ENCODE results near the gene PRTG. TPM values are rescaled to one million over a fixed set of nuclear protein-coding genes. Genes with fewer than 3 reads are reported as not detected.

The PRTG gene
- total and polyA plus RNA-seq, 2 donors (not counting 3 experiments of a cell fraction or from before 2014, with no cell fraction given): 3.4 to 12.4 TPM

DNA sequence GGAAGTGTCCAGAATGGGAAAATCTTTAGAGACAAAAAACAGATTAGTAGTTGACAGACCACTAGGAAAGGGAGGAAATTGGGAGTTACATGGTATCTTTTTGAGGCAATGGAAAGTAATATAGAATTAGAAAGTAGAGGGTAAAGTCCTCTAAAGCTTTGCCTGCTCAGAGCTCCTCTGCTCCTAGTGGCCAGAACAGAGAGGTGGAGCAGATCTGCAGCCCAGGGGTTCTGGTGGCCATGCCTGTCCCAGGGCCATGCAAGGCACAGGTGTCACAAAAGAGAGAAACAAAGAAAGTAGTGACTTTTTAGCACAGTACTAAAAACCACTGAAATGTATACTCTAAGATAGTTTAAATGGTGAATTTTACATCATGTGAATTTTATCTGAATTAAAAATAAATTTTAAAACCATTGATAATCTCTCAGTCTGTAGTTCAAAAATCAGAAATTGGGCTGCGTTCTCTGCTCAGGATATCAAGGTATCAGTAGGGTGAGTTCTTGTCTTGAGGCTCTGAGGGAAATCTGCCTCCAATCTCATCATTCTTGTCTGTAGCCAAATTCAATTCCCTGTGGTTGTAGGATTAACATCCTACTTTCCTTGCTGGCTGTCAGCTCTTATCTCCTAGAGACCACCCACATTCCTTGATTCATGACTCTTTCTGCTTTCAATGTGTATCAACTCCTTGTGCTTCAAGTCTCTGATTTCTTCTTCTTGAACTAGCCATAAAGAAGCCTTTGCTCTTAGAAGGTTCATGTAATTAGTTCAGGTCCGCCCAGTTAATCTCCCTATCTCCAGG is 178.4 kb downstream of the PRTG start:
- Histone ChIP-seq H3K9ac (replicated peaks; ENCODE audit: extremely low read depth, insufficient read depth, low read length) (no peak overlapping the region), H3K27ac (ENCODE audit: insufficient read depth, low read depth, low read length) (no peak overlapping the region), H3K27me3 (ENCODE audit: control insufficient read depth in 2 of 2, insufficient read depth in 2 of 2, low read length in 2 of 2) (no peaks in the 10 kb centered on the region), H2AFZ (ENCODE audit: low read depth, low read length) (no peak overlapping the region), H3K9me3 (replicated peaks; ENCODE audit: control insufficient read depth, insufficient read depth, low read length) (no peaks in the 10 kb centered on the region), H3K4me2 (ENCODE audit: insufficient read depth, low read length) (no peak overlapping the region), H4K20me1 (replicated peaks; ENCODE audit: control insufficient read depth, extremely low read depth, insufficient read depth, low read length) (no peaks in the 10 kb centered on the region), H3K9me1 (replicated peaks; ENCODE audit: control insufficient read depth, extremely low read depth, insufficient read depth, low read length) (no peaks in the 10 kb centered on the region), H3K36me3 (ENCODE audit: control insufficient read depth in 2 of 2, extremely low read depth in 1 of 2, insufficient read depth in 2 of 2, low read length in 2 of 2) (no peaks in the 10 kb centered on the region), H3K4me3 (replicated peaks in 1 of 3; ENCODE audit: insufficient read depth in 1 of 3, low read depth in 1 of 3, low read length in 3 of 3) (no peak overlapping the region), H3K79me2 (ENCODE audit: control insufficient read depth, insufficient read depth, low read length) (no peaks in the 10 kb centered on the region), H3K4me1 (ENCODE audit: control insufficient read depth, extremely low read depth, insufficient read depth, low read length) (no peaks in the 10 kb centered on the region)
- ChIA-PET POLR2A (no interaction called here), CTCF (no interaction called here)
- dilution Hi-C loops (cut with MboI; ENCODE audit: extremely low pct_ligation_motif_present, low sequenced_read_pairs): no loop called here
- FAIRE-seq: no peak
- no peak for TF ChIP-seq POLR2AphosphoS5 (IDR thresholded peaks at IDR 0.05; ENCODE audit: insufficient read depth, low read depth, low read length)
- TF ChIP-seq, protein P1, sequence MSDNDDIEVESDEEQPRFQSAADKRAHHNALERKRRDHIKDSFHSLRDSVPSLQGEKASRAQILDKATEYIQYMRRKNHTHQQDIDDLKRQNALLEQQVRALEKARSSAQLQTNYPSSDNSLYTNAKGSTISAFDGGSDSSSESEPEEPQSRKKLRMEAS (IDR thresholded peaks at IDR 0.05; ENCODE audit: insufficient read depth, insufficient read length): no peak
- TF ChIP-seq FOS (IDR thresholded peaks at IDR 0.05; ENCODE audit: borderline replicate concordance, insufficient read depth, low read length): no peak
- no peak for TF ChIP-seq JUN (IDR thresholded peaks at IDR 0.05; ENCODE audit: borderline replicate concordance, insufficient read depth, insufficient read length, low read depth)
- TF ChIP-seq, protein P2, sequence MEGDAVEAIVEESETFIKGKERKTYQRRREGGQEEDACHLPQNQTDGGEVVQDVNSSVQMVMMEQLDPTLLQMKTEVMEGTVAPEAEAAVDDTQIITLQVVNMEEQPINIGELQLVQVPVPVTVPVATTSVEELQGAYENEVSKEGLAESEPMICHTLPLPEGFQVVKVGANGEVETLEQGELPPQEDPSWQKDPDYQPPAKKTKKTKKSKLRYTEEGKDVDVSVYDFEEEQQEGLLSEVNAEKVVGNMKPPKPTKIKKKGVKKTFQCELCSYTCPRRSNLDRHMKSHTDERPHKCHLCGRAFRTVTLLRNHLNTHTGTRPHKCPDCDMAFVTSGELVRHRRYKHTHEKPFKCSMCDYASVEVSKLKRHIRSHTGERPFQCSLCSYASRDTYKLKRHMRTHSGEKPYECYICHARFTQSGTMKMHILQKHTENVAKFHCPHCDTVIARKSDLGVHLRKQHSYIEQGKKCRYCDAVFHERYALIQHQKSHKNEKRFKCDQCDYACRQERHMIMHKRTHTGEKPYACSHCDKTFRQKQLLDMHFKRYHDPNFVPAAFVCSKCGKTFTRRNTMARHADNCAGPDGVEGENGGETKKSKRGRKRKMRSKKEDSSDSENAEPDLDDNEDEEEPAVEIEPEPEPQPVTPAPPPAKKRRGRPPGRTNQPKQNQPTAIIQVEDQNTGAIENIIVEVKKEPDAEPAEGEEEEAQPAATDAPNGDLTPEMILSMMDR (IDR thresholded peaks at IDR 0.05; ENCODE audit: extremely low read depth in 1 of 2, insufficient read depth in 1 of 2, low read depth in 1 of 2, low read length in 2 of 2): peak in 1 of 2 donors; percentile 13
- TF ChIP-seq POLR2A (IDR thresholded peaks at IDR 0.05; ENCODE audit: low read depth, low read length): no peak
- no TSS peak for BruUV-seq (replicated peaks)
- DNase-seq (ENCODE audit: low read depth, low spot score): no peak
- intact Hi-C loops (cut with micrococcal nuclease): no loop called here

All from endothelial cell of umbilical vein (primary cell).